GM06990 (cell line): ENCODE measurements around the gene NR3C2.

Experiments
- DNase-seq: peaks from one replicate; pipeline ENCODE4 v3.0.0-alpha.2; 2011; ENCODE audit not compliant: insufficient read length; ENCODE audit errors: extremely low read depth
- H3K27me3 ChIP-seq: replicated peaks from 2 replicates; pipeline ENCODE4 v1.6.0; 2011; ENCODE audit warnings: low read length; ENCODE audit not compliant: control insufficient read depth, insufficient read depth
- H3K36me3 ChIP-seq: 2 replicates; pipeline ENCODE4 v1.5.1; 2011; ENCODE audit warnings: low read length; ENCODE audit not compliant: control insufficient read depth, insufficient read depth
- H3K4me3 ChIP-seq: replicated peaks from 2 replicates; pipeline ENCODE4 v1.5.1; 2011; ENCODE audit warnings: low read depth, mild to moderate bottlenecking, control low read depth, low read length
- CTCF ChIP-seq: IDR thresholded peaks from 2 replicates; pipeline ENCODE4 v1.5.1; 2011; ENCODE audit warnings: low read length, control low read depth, mild to moderate bottlenecking, inconsistent platforms; ENCODE audit not compliant: insufficient read depth, poor library complexity, severe bottlenecking

NR3C2 gene

GRCh38 chr4:148068065-148068911, 373.9 kb downstream of the NR3C2 start:
- peaks cover 26% of the 10 kb centered on the region for H3K36me3 ChIP-seq
- no peak overlapping the region for H3K4me3 ChIP-seq
- H3K27me3 ChIP-seq = no peaks in the 10 kb centered on the region
- no peak for DNase-seq
- TF ChIP-seq CTCF = no peak

- no peak overlapping the region for H3K4me3 ChIP-seq
- no peaks in the 10 kb centered on the region for H3K27me3 ChIP-seq
- no peak for DNase-seq
- H3K36me3 ChIP-seq = peaks cover 19% of the 10 kb centered on the region
- no peak for TF ChIP-seq CTCF
These were observed 374.8 kb downstream of the NR3C2 start for GRCh38 chr4:148067301-148067916.

GRCh38 chr4:148065075-148065474, 377.1 kb downstream of the NR3C2 start:
- peaks cover 13% of the 10 kb centered on the region for H3K36me3 ChIP-seq
- no peak overlapping the region for H3K4me3 ChIP-seq
- no peak for DNase-seq
- TF ChIP-seq CTCF = no peak
- no peaks in the 10 kb centered on the region for H3K27me3 ChIP-seq

GRCh38 chr4:148064451-148064850, 377.8 kb downstream of the NR3C2 start:
- H3K27me3 ChIP-seq = no peaks in the 10 kb centered on the region
- H3K4me3 ChIP-seq = no peak overlapping the region
- TF ChIP-seq CTCF = no peak
- DNase-seq = no peak
- H3K36me3 ChIP-seq = peaks cover 11% of the 10 kb centered on the region

- Histone ChIP-seq H3K36me3 (peaks cover 9% of the 10 kb centered on the region), H3K27me3 (no peaks in the 10 kb centered on the region), H3K4me3 (no peak overlapping the region)
- no peak for DNase-seq
- no peak for TF ChIP-seq CTCF
These were observed 379.8 kb downstream of the NR3C2 start for GRCh38 chr4:148062301-148062950.
